ENCODE measurements around the gene ANKS6. TPM values are rescaled to one million over a fixed set of nuclear protein-coding genes. Genes with fewer than 3 reads are reported as not detected.

Gene ANKS6
- total RNA-seq, 2 experiments from 2014 or later: 16.6 to 16.9 TPM

DNA sequence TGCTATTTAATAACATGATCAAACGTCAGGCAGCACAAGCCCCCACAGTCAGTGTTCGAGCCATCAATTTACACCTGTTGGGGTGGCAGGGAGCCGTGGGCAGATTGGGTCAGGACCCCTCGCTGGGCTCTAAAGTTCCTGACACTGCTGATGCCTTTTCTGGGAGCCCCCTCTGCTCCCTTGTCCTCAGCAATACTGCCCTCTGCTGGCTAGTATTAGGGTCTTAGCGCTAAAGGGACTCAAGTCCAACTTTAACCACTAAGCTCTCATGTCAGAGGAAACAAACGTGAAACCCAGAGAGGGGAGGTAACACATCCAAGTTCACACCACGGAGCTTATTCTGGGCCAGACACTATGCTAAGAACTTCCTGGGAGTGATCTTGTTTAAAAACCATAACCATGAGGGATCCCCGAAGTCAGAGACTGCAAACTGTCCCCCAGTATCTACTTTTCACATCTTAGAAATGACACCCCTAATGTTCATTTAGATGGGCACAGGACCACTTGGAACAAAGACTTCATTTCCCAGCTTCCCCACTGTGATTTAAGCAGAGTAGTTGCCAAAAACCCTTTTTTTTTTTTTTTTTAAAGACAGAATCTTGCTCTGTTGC is 20.4 kb downstream of the ANKS6 start:
- TF ChIP-seq, protein P1, sequence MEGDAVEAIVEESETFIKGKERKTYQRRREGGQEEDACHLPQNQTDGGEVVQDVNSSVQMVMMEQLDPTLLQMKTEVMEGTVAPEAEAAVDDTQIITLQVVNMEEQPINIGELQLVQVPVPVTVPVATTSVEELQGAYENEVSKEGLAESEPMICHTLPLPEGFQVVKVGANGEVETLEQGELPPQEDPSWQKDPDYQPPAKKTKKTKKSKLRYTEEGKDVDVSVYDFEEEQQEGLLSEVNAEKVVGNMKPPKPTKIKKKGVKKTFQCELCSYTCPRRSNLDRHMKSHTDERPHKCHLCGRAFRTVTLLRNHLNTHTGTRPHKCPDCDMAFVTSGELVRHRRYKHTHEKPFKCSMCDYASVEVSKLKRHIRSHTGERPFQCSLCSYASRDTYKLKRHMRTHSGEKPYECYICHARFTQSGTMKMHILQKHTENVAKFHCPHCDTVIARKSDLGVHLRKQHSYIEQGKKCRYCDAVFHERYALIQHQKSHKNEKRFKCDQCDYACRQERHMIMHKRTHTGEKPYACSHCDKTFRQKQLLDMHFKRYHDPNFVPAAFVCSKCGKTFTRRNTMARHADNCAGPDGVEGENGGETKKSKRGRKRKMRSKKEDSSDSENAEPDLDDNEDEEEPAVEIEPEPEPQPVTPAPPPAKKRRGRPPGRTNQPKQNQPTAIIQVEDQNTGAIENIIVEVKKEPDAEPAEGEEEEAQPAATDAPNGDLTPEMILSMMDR (IDR thresholded peaks at IDR 0.05): peak; percentile 76
- H3K4me3 Mint-ChIP-seq: no peak overlapping the region
- ATAC-seq (peak; percentile 66), DNase-seq (peak; percentile 58)
- H3K27me3 Mint-ChIP-seq: no peaks in the 10 kb centered on the region
- ChIA-PET POLR2A (interaction anchor here (1.0 kb wide), 1 partner anchor 32 kb away, joined by 3 read pairs; the partner anchor contains the start of gene GALNT12), CTCF (interaction anchor here (0.6 to 4.2 kb wide), 38 partner anchors 10 to 493 kb away, joined by 3 to 41 read pairs (median 4); partner anchors contain the start of gene GALNT12)
- H3K4me1 Mint-ChIP-seq (ENCODE audit: low read depth): no peaks in the 10 kb centered on the region
- no peak overlapping the region for H3K27ac Mint-ChIP-seq
- H3K9me3 Mint-ChIP-seq: no peaks in the 10 kb centered on the region
- H3K36me3 Mint-ChIP-seq (ENCODE audit: low read depth): peaks cover 16% of the 10 kb centered on the region
- intact Hi-C loops (cut with micrococcal nuclease): loop anchor here (5.0 kb wide), 1 partner anchor 459 kb away; no protein-coding TSS in a partner anchor

DNA sequence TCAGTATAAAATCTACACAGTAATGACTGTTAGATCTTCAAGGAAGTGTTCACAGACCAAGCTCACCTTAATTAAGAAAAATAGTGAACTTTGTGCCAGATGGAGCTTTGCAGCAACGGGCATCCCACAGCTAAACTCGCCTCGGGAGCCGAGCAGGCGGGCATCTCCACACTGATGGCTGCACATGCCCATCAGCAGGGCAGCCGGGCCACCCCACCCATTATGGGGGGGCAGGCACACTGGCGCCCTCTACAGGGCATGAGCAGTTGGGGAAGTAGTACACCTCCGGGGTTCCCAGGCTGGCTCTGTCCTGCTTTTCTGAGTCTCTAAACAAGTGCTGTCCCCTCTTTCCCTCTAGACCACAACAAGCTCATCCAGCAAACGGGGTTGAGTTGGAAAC is 21.6 kb downstream of the ANKS6 start:
- DNase-seq: peak; percentile 37
- no peaks in the 10 kb centered on the region for H3K4me1 Mint-ChIP-seq (ENCODE audit: low read depth)
- CTCF ChIA-PET: interaction anchor here (0.7 to 4.2 kb wide), 24 partner anchors 9 to 459 kb away, joined by 3 to 41 read pairs (median 4); partner anchors contain the start of gene GALNT12
- POLR2A ChIA-PET: no interaction called here
- H3K4me3 Mint-ChIP-seq: no peak overlapping the region
- peak; percentile 60 for ATAC-seq
- intact Hi-C loops (cut with micrococcal nuclease): loop anchor here (5.0 kb wide), 1 partner anchor 457 kb away; no protein-coding TSS in a partner anchor
- no peaks in the 10 kb centered on the region for H3K9me3 Mint-ChIP-seq
- H3K27me3 Mint-ChIP-seq: no peaks in the 10 kb centered on the region
- H3K27ac Mint-ChIP-seq: no peak overlapping the region
- TF ChIP-seq, protein P1 (IDR thresholded peaks at IDR 0.05): peak; percentile 70
- peaks cover 22% of the 10 kb centered on the region for H3K36me3 Mint-ChIP-seq (ENCODE audit: low read depth)

DNA sequence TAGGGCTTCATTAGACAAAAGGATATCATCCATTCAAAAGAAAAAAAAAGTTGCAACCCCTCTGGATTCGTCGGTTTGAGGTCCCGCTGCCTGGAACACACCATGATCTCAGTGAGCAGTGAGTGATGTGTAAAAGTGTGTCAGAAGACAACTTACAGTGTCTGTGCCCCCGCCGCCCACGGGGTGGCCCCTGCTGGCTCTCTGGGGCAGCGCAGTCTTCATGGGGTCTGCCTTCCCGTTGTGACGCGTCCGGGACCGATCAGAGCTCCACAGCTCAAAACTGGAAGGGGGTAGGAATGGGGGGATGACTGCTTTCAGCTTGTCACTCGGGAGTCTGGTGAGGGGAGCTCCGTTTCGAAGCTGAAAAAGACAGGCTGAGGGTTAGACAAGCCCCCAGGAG is 22.6 kb downstream of the ANKS6 start:
- TF ChIP-seq, protein P1 (IDR thresholded peaks at IDR 0.05): no peak
- Mint-ChIP-seq H3K9me3 (no peaks in the 10 kb centered on the region), H3K36me3 (ENCODE audit: low read depth) (peaks cover 26% of the 10 kb centered on the region), H3K27ac (no peak overlapping the region), H3K4me1 (ENCODE audit: low read depth) (no peaks in the 10 kb centered on the region), H3K4me3 (no peak overlapping the region), H3K27me3 (no peaks in the 10 kb centered on the region)
- ATAC-seq (no peak), DNase-seq (no peak)
- intact Hi-C loops (cut with micrococcal nuclease): no loop called here
- POLR2A ChIA-PET: no interaction called here
- CTCF ChIA-PET: interaction anchor here (1.5 to 4.2 kb wide), 5 partner anchors 12 to 80 kb away, joined by 4 to 39 read pairs (median 34); no protein-coding TSS in a partner anchor

DNA sequence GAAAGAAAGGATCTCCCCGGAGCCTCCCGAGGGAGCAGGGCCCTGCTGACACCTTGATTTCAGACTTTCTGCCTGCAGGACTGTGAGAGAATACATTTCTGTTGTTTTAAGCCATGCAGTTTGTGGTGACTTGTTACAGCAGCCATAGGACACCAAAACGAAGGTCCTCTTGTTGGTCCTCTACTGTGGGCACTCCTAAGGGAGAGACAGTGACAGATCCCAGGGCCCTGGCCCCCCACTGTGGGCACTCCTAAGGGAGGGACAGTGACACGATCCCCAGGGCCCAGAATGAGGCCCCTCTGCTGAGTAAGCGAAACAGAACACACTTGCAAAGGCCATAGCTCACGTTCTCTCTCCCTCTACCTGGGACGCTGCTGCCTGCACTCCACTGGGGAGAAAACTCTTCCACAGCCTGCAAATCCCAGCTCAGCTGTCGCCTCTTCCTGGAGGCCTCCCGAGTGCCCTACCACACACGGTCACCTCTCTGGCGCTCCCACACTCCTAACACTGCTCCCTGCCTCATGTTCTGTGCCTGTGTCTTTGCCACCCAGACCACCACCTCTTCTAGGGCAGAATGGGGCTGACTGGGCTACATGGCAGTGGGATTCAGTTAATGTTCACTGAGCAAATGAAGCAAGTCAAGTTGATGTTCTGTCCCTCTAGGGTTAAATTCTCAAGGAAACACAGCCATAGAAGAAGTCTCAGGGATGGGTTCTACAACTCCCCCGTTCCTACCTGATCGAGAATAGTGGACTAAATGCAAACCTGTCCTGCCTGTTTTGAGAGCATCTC is 23.8 kb downstream of the ANKS6 start:
- H3K4me3 Mint-ChIP-seq: no peak overlapping the region
- TF ChIP-seq, protein P1 (IDR thresholded peaks at IDR 0.05): no peak
- peaks cover 38% of the 10 kb centered on the region for H3K36me3 Mint-ChIP-seq (ENCODE audit: low read depth)

More for the DNA sequence above, 23.8 kb downstream of the ANKS6 start:
- H3K9me3 Mint-ChIP-seq: no peaks in the 10 kb centered on the region
- intact Hi-C loops (cut with micrococcal nuclease): no loop called here
- DNase-seq (no peak), ATAC-seq (no peak)
- H3K27me3 Mint-ChIP-seq: no peaks in the 10 kb centered on the region
- no peaks in the 10 kb centered on the region for H3K4me1 Mint-ChIP-seq (ENCODE audit: low read depth)
- POLR2A ChIA-PET: no interaction called here
- CTCF ChIA-PET: no interaction called here
- H3K27ac Mint-ChIP-seq: no peak overlapping the region
